Esophagus muscularis mucosa (tissue), 4 donors: ENCODE measurements around the gene ZBTB16. TPM values are rescaled to one million over a fixed set of nuclear protein-coding genes. Genes with fewer than 3 reads are reported as not detected.
A peak's percentile ranks its signal among the peaks of the same experiment; 100 is the strongest.

Experiments used
- DNase-seq: peaks from one replicate; pipeline ENCODE4 v3.0.0-alpha.2; 2017; ENCODE audit errors: extremely low spot score
- H3K27ac ChIP-seq, 4 donors: fragments of 200-600 bp; sonication (generic); replicated peaks in 1 of 4; 1 replicate in 3 of 4; 2 replicates in 1 of 4; pipeline ENCODE4 v1.5.1; 2016 to 2019; ENCODE audit warnings: mild to moderate bottlenecking in 1 of 4
- H3K27me3 ChIP-seq, 4 donors: fragments of 200-600 bp; sonication (generic); one replicate each; pipeline versions ENCODE4 v1.5.1 to v1.6.0; 2016 to 2019
- H3K36me3 ChIP-seq, 4 donors: fragments of 200-600 bp; sonication (generic); one replicate each; pipeline ENCODE4 v1.5.1; 2016 to 2019
- H3K4me1 ChIP-seq, 4 donors: fragments of 200-600 bp; sonication (generic); one replicate each; pipeline ENCODE4 v1.5.1; 2016 to 2019
- H3K4me3 ChIP-seq, 4 donors: fragments of 200-600 bp; sonication (generic); 1 replicate in 2 of 4; 2 replicates in 2 of 4; pipeline ENCODE4 v1.5.1; 2016 to 2019; ENCODE audit warnings: mild to moderate bottlenecking in 4 of 4, moderate library complexity in 1 of 4
- H3K9me3 ChIP-seq, 4 donors: fragments of 200-600 bp; sonication (generic); 1 replicate in 3 of 4; 2 replicates in 1 of 4; pipeline ENCODE4 v1.5.1; 2016 to 2019
- EP300 ChIP-seq: sonication (generic); formaldehyde crosslinking; IDR thresholded peaks from one replicate; pipeline ENCODE4 v1.6.1; 2017; ENCODE audit warnings: antibody characterized with exemption
- POLR2A ChIP-seq: fragments of 450-650 bp; IDR thresholded peaks from one replicate; pipeline ENCODE4 v1.6.1; 2017; ENCODE audit warnings: antibody characterized with exemption, moderate library complexity, mild to moderate bottlenecking, low read depth
- POLR2AphosphoS5 ChIP-seq, 2 donors: sonication (generic); formaldehyde crosslinking; IDR thresholded peaks; one replicate each; pipeline ENCODE4 v1.6.1; 2017; ENCODE audit warnings: antibody characterized with exemption in 2 of 2
- WGBS: methylation state at CpG from one replicate; pipeline ENCODE4 v1.1.5; 2018; 5-methylcytosine and 5-hydroxymethylcytosine counted together
- intact Hi-C: fragments of 100-400 bp; cut with DNase I; formaldehyde crosslinking; loops from one replicate; pipeline ENCODE4 v1.15.1; 2023
- total RNA-seq, 4 donors: library from RNA; depleted of rRNA; stranded (reverse); fragments of >200 nt; gene quantifications; one replicate each; pipeline versions ENCODE4 v1.1.0 to v1.2.1, GENCODE V29; 2016
- TF ChIP-seq, protein P1 (sequence below), 3 experiments: fragments of 200-600 bp in 2 of 3; fragments of 450-650 bp in 1 of 3; sonication (generic) in 2 of 3; IDR thresholded peaks; one replicate each; pipeline ENCODE4 v1.5.1; 2017 to 2019; ENCODE audit warnings: antibody characterized with exemption in 3 of 3, mild to moderate bottlenecking in 2 of 3, moderate library complexity in 1 of 3

ZBTB16 gene
- total RNA-seq, 4 donors from 2014 or later: 175 to 319 (median 222) TPM

DNA sequence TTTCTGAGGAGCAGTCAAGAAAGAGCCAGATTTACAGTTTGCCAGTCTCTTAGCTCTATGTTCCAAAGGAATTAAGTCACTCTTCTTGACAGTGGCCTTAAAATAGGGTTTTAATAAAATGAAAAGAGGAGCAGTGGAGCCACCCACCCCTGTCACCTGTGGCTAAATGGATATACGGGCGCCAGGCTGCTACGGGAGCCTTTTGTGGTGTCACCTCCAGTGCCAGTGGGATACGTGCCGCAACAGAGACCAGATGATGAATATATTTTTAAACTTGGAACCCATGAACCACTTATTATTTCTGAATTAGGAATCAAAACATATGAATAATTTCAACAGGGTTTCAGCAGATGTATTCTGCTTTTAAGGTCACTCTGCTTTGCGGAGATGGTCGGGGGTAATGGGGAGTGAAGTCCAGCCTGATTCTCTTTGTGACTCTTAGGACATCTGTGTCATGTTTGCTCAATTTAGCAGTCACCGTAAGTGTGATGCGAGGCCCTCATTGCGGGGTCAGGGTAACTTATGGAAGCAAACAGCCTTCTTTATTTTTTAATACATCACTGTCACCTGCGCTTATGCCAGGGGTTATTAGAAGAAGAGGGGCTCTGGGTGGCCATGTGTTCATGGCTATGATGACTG, 64.3 kb downstream of the ZBTB16 start:
- no peak for DNase-seq
- Histone ChIP-seq H3K4me1 (peaks cover 97 to 100% (median 100%) of the 10 kb centered on the region in 4 donors), H3K4me3 (no peak overlapping the region), H3K27me3 (no peaks in the 10 kb centered on the region), H3K9me3 (no peaks in the 10 kb centered on the region), H3K27ac (peak overlapping the region in 1 of 4 donors; percentile 57), H3K36me3 (peaks cover 11 to 85% (median 47%) of the 10 kb centered on the region in 4 donors)
- intact Hi-C loops: no loop called here
- TF ChIP-seq EP300 (no peak), POLR2A (no peak), POLR2AphosphoS5 (IDR thresholded peaks at IDR 0.05) (no peak)
- TF ChIP-seq, protein P1, sequence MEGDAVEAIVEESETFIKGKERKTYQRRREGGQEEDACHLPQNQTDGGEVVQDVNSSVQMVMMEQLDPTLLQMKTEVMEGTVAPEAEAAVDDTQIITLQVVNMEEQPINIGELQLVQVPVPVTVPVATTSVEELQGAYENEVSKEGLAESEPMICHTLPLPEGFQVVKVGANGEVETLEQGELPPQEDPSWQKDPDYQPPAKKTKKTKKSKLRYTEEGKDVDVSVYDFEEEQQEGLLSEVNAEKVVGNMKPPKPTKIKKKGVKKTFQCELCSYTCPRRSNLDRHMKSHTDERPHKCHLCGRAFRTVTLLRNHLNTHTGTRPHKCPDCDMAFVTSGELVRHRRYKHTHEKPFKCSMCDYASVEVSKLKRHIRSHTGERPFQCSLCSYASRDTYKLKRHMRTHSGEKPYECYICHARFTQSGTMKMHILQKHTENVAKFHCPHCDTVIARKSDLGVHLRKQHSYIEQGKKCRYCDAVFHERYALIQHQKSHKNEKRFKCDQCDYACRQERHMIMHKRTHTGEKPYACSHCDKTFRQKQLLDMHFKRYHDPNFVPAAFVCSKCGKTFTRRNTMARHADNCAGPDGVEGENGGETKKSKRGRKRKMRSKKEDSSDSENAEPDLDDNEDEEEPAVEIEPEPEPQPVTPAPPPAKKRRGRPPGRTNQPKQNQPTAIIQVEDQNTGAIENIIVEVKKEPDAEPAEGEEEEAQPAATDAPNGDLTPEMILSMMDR (IDR thresholded peaks at IDR 0.05): no peak
- 91% methylated on average over 11 of the region's 11 CpGs for WGBS

DNA sequence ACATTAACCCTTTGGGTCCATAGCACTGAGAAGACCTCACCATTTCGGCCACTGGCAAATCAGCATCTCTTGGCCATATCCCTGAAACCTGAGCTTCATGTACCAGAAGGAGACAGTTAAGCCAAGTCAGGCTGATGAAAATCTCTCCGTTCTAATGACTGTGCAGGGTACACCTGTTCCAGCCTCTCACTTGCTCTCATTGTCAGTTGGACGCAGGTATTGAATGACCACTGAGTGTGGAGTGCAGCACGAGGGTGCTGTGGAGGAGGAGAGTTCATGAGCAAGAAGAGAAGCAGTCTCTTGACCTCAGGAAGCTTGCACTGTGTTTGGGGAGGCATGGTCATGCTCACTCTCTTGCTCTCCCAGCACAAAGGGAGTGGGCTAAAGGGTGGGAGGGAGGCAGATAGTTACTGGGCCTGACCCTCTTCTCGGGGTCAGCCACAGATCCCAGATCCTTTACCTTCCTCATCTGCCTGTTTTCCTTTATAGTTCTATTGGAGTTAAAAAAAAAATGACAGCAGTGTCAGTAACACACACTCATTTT, 65.2 kb downstream of the ZBTB16 start:
- no peaks in the 10 kb centered on the region for H3K27me3 ChIP-seq
- H3K4me1 ChIP-seq: peaks cover 100% of the 10 kb centered on the region in 4 donors
- H3K9me3 ChIP-seq: no peaks in the 10 kb centered on the region
- H3K27ac ChIP-seq: peak overlapping the region in 1 of 4 donors; percentile 55
- WGBS: 90% methylated on average over 5 of the region's 5 CpGs
- TF ChIP-seq, protein P1 (IDR thresholded peaks at IDR 0.05): no peak
- peak; percentile 20 to 47 for TF ChIP-seq POLR2AphosphoS5 (IDR thresholded peaks at IDR 0.05)
- H3K4me3 ChIP-seq: no peak overlapping the region
- H3K36me3 ChIP-seq: peaks cover 11 to 89% (median 45%) of the 10 kb centered on the region in 4 donors
- intact Hi-C loops: no loop called here
- DNase-seq: no peak

DNA sequence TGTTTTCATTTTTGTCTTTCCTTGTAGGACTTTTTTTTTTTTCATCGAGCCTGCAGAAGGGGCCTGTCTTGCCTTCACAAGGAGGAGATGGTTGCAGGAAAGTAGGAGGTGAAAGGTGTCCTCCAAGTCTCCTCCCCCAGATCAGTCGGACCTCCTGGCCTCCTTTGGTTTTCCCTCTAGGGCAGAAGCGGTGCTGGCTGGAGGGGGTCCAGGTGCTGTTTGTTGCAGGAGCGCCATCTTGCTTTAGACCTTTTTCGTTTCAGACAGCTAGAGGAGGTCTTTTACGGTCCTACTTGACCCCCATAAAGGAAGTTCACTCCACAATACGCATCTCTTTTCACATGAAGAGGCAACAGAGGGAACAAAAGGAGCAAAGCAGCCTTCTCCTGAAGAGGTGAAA, 66.0 kb downstream of the ZBTB16 start:
- H3K27ac ChIP-seq: peak overlapping the region in 1 of 4 donors; percentile 55
- TF ChIP-seq, protein P1 (IDR thresholded peaks at IDR 0.05): no peak
- TF ChIP-seq POLR2A (no peak), POLR2AphosphoS5 (IDR thresholded peaks at IDR 0.05) (no peak), EP300 (no peak)

DNA sequence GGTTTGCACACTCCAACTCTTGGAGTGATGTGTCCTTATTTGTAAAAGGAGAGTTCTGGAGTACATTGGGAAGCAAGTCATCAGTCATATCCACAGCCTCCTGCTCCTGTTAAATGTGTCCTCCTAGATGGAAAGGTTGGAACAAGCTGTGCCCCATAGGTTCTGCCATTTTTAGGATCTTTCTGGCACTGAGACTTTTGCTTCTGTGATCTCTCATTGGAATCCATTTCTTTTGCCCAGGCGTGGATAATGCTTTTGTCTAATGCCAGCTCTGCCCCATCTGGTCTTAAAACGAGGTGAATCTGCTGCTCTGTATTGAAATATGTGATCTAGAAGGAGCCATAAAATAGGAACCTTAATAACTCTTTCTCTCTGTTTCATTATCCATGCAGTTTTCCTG, 66.4 kb downstream of the ZBTB16 start:
- Histone ChIP-seq H3K4me1 (peaks cover 100% of the 10 kb centered on the region in 4 donors), H3K27ac (peak overlapping the region in 1 of 4 donors; percentile 55), H3K9me3 (no peaks in the 10 kb centered on the region), H3K36me3 (peaks cover 11 to 89% (median 40%) of the 10 kb centered on the region in 4 donors), H3K4me3 (no peak overlapping the region), H3K27me3 (no peaks in the 10 kb centered on the region)
- 83% methylated on average over 2 of the region's 2 CpGs for WGBS
- peak in 1 of 2 donors; percentile 28 for TF ChIP-seq POLR2AphosphoS5 (IDR thresholded peaks at IDR 0.05)
- TF ChIP-seq, protein P1 (IDR thresholded peaks at IDR 0.05): no peak
- no peak for TF ChIP-seq POLR2A
- no peak for TF ChIP-seq EP300
- intact Hi-C loops: no loop called here
- no peak for DNase-seq

More for the DNA sequence above, 66.0 kb downstream of the ZBTB16 start:
- Histone ChIP-seq H3K9me3 (no peaks in the 10 kb centered on the region), H3K36me3 (peaks cover 11 to 90% (median 42%) of the 10 kb centered on the region in 4 donors), H3K27me3 (no peaks in the 10 kb centered on the region), H3K4me1 (peaks cover 100% of the 10 kb centered on the region in 4 donors), H3K4me3 (no peak overlapping the region)
- no peak for DNase-seq
- WGBS: 86% methylated on average over 7 of the region's 7 CpGs
- intact Hi-C loops: no loop called here
